Trophoblast cell (in vitro differentiated cells and primary cell): ENCODE data around the gene AP4B1.

Source experiments
- DNase-seq, 2 donors: peaks; one replicate each; pipeline ENCODE4 v3.0.0-alpha.2; 2016
- H2AFZ ChIP-seq: 2 replicates; pipeline ENCODE4 v1.6.1; 2013; ENCODE audit warnings: low read length, moderate library complexity, mild to moderate bottlenecking; ENCODE audit not compliant: insufficient read depth, poor library complexity
- H2AK5ac ChIP-seq: 2 replicates; pipeline ENCODE4 v1.6.1; 2013; ENCODE audit warnings: mild to moderate bottlenecking, low read length
- H2BK120ac ChIP-seq: 2 replicates; pipeline ENCODE4 v1.6.1; 2013; ENCODE audit warnings: low read length, mild to moderate bottlenecking, moderate library complexity; ENCODE audit not compliant: insufficient read depth, poor library complexity
- H2BK12ac ChIP-seq: 2 replicates; pipeline ENCODE4 v1.6.1; 2013; ENCODE audit warnings: mild to moderate bottlenecking, low read length, moderate library complexity
- H2BK5ac ChIP-seq: 2 replicates; pipeline ENCODE4 v1.6.1; 2013; ENCODE audit warnings: low read length, low read depth, moderate library complexity, mild to moderate bottlenecking; ENCODE audit not compliant: poor library complexity
- H3K14ac ChIP-seq: 2 replicates; pipeline ENCODE4 v1.6.1; 2013; ENCODE audit warnings: mild to moderate bottlenecking, low read length
- H3K18ac ChIP-seq: 2 replicates; pipeline ENCODE4 v1.6.1; 2013; ENCODE audit warnings: mild to moderate bottlenecking, low read length
- H3K23ac ChIP-seq: 2 replicates; pipeline ENCODE4 v1.6.1; 2013; ENCODE audit warnings: low read length
- H3K27ac ChIP-seq: 2 replicates; pipeline ENCODE4 v1.5.1; 2013; ENCODE audit warnings: low read depth, mild to moderate bottlenecking, inconsistent platforms, low read length, moderate library complexity
- H3K27me3 ChIP-seq: 2 replicates; pipeline ENCODE4 v1.6.1; 2013; ENCODE audit warnings: inconsistent platforms, mild to moderate bottlenecking, low read length, moderate library complexity; ENCODE audit not compliant: insufficient read depth
- H3K36me3 ChIP-seq, 2 experiments: 1 replicate in 1 of 2; 2 replicates in 1 of 2; pipeline ENCODE4 v1.6.1; 2013; ENCODE audit warnings: low read length in 2 of 2, mild to moderate bottlenecking in 2 of 2, moderate library complexity in 1 of 2; ENCODE audit not compliant: insufficient read depth in 2 of 2, control insufficient read depth in 1 of 2
- H3K4ac ChIP-seq: 2 replicates; pipeline ENCODE4 v1.6.1; 2013; ENCODE audit warnings: low read depth, mild to moderate bottlenecking, low read length, moderate library complexity
- H3K4me1 ChIP-seq, 2 experiments: 1 replicate in 1 of 2; 2 replicates in 1 of 2; pipeline ENCODE4 v1.6.1; 2013; ENCODE audit warnings: low read length in 2 of 2, mild to moderate bottlenecking in 2 of 2, moderate library complexity in 1 of 2; ENCODE audit not compliant: insufficient read depth in 2 of 2, control insufficient read depth in 1 of 2
- H3K4me2 ChIP-seq: 2 replicates; pipeline ENCODE4 v1.6.1; 2013; ENCODE audit warnings: inconsistent platforms, mild to moderate bottlenecking, low read length, moderate library complexity
- H3K4me3 ChIP-seq: 2 replicates; pipeline ENCODE4 v1.5.1; 2013; ENCODE audit warnings: mild to moderate bottlenecking, low read depth, low read length, inconsistent platforms
- H3K79me1 ChIP-seq: one replicate; pipeline ENCODE4 v1.6.1; 2013; ENCODE audit warnings: low read length
- H3K79me2 ChIP-seq: 2 replicates; pipeline ENCODE4 v1.6.1; 2013; ENCODE audit warnings: low read length, mild to moderate bottlenecking; ENCODE audit not compliant: control insufficient read depth, insufficient read depth, poor library complexity
- H3K9ac ChIP-seq: 2 replicates; pipeline ENCODE4 v1.6.1; 2013; ENCODE audit warnings: mild to moderate bottlenecking, low read length
- H3K9me3 ChIP-seq: 2 replicates; pipeline ENCODE4 v1.6.1; 2013; ENCODE audit warnings: low read depth, mild to moderate bottlenecking, control low read depth, inconsistent platforms, low read length; ENCODE audit not compliant: insufficient read depth
- H4K12ac ChIP-seq: 2 replicates; pipeline ENCODE4 v1.6.1; 2013; ENCODE audit warnings: low read depth, mild to moderate bottlenecking, low read length, moderate library complexity
- H4K8ac ChIP-seq: 2 replicates; pipeline ENCODE4 v1.6.1; 2013; ENCODE audit warnings: low read depth, mild to moderate bottlenecking, low read length, moderate library complexity
- H4K91ac ChIP-seq: one replicate; pipeline ENCODE4 v1.6.1; 2013; ENCODE audit warnings: low read depth, mild to moderate bottlenecking, low read length, moderate library complexity
- WGBS: extraction: QIAGEN DNeasy Blood & Tissue Kit; methylation state at CpG from one replicate; pipeline ENCODE4 v1.1.7; 2013; ENCODE audit warnings: missing lambda C conversion rate; ENCODE audit not compliant: insufficient read length, insufficient coverage; ENCODE audit errors: extremely low coverage; 5-methylcytosine and 5-hydroxymethylcytosine counted together

Gene AP4B1

DNA sequence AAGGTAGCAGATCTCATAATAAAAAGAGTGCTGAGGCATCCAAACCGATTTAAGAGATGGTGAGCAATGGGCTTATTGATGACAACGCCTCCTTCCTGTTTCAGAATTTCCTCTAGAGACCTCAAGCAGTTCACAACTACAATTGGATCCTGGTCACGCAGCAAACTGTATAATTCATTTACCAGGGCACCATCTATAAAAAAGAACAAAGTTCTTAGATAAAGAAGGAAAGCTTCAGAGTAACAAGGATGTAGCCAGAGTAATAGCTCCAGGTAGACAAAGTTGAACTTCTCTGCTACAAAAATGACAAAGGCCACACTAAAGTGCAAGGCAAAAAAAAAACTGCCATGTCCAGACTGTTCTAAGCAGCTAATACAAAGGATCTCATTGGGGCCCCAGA, 3.4 kb downstream of the AP4B1 start:
- H3K79me1 ChIP-seq: peaks cover 6% of the 10 kb centered on the region
- H3K79me2 ChIP-seq: peaks cover 7% of the 10 kb centered on the region
- peaks cover 1 to 2% of the 10 kb centered on the region in 2 experiments for H3K4me1 ChIP-seq
- H3K23ac ChIP-seq: no peak overlapping the region
- H3K18ac ChIP-seq: no peak overlapping the region
- H3K14ac ChIP-seq: no peak overlapping the region
- no peak overlapping the region for H3K9ac ChIP-seq
- no peak overlapping the region for H3K27ac ChIP-seq
- H4K8ac ChIP-seq: no peak overlapping the region
- H4K12ac ChIP-seq: no peak overlapping the region
- H2BK5ac ChIP-seq: no peak overlapping the region
- H2BK12ac ChIP-seq: no peak overlapping the region
- DNase-seq: no peak
- no peak overlapping the region for H4K91ac ChIP-seq
- no peaks in the 10 kb centered on the region for H3K9me3 ChIP-seq
- no peak overlapping the region for H2BK120ac ChIP-seq
- H3K4me2 ChIP-seq: no peak overlapping the region
- H2AFZ ChIP-seq: no peak overlapping the region
- H3K4ac ChIP-seq: no peak overlapping the region
- no peaks in the 10 kb centered on the region for H3K27me3 ChIP-seq
- WGBS: no CpG with 5 or more reads among the region's 3 CpGs
- H3K4me3 ChIP-seq: no peak overlapping the region
- H3K36me3 ChIP-seq: peaks cover 0 to 12% of the 10 kb centered on the region in 2 experiments
- H2AK5ac ChIP-seq: no peak overlapping the region

- H3K14ac ChIP-seq: no peak overlapping the region
- no peaks in the 10 kb centered on the region for H3K9me3 ChIP-seq
- H3K79me2 ChIP-seq: no peaks in the 10 kb centered on the region
- H3K36me3 ChIP-seq: peaks cover 2 to 17% of the 10 kb centered on the region in 2 experiments
- DNase-seq: no peak
- no peak overlapping the region for H3K9ac ChIP-seq
- H3K4me2 ChIP-seq: no peak overlapping the region
- no peak overlapping the region for H4K12ac ChIP-seq
- no peak overlapping the region for H4K8ac ChIP-seq
- no peak overlapping the region for H3K23ac ChIP-seq
- H2BK5ac ChIP-seq: no peak overlapping the region
- H3K4me3 ChIP-seq: no peak overlapping the region
- no peak overlapping the region for H4K91ac ChIP-seq
- no peak overlapping the region for H2AK5ac ChIP-seq
- no peak overlapping the region for H2BK12ac ChIP-seq
- H2BK120ac ChIP-seq: no peak overlapping the region
- peaks cover 0 to 2% of the 10 kb centered on the region in 2 experiments for H3K4me1 ChIP-seq
- no peak overlapping the region for H3K4ac ChIP-seq
- no peak overlapping the region for H2AFZ ChIP-seq
- H3K27ac ChIP-seq: no peak overlapping the region
- no peak overlapping the region for H3K18ac ChIP-seq
- no peaks in the 10 kb centered on the region for H3K27me3 ChIP-seq
- no peaks in the 10 kb centered on the region for H3K79me1 ChIP-seq
Observed at GRCh38 chr1:113899111-113899510, 5.5 kb downstream of the AP4B1 start.

DNA sequence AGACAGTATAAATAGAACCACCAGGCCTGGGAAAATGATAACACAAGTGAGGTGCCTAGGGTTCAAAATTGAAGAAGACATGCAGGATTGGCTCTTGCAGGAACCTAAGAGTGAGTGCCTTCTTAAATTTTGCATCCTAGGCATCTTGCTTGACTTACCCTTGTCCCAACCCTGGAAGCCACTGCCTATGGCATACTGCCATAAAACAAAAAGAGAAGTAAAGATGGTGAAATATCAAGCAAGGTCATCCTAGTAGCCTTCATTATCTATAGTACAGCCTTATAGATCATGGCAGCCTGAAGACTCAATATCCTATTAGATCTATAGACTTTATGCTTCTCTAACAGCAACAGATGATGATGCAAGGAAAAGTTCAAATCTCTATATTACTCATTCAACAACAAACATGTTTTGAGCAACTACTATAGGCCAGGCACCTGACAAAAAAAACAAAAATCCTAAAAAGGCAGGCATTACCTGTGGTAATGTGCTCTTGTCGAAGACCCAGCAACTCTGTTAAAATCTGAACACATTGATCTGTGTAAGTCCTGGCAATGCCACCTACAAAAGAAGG, 6.3 kb downstream of the AP4B1 start:
- Histone ChIP-seq H2BK12ac (no peak overlapping the region), H3K36me3 (peaks cover 2 to 17% of the 10 kb centered on the region in 2 experiments), H3K23ac (no peak overlapping the region), H3K79me1 (no peaks in the 10 kb centered on the region), H3K9ac (no peak overlapping the region), H3K4me2 (no peak overlapping the region), H3K18ac (no peak overlapping the region), H2BK120ac (no peak overlapping the region), H3K27me3 (no peaks in the 10 kb centered on the region), H3K14ac (no peak overlapping the region), H3K27ac (no peak overlapping the region), H3K9me3 (no peaks in the 10 kb centered on the region), H4K91ac (no peak overlapping the region), H3K4me1 (no peaks in the 10 kb centered on the region), H4K12ac (no peak overlapping the region), H3K4me3 (no peak overlapping the region), H3K79me2 (no peaks in the 10 kb centered on the region), H2BK5ac (no peak overlapping the region), H2AFZ (no peak overlapping the region), H3K4ac (no peak overlapping the region), H4K8ac (no peak overlapping the region), H2AK5ac (no peak overlapping the region)
- no peak for DNase-seq
- no CpG with 5 or more reads among the region's 1 CpG for WGBS

GRCh38 chr1:113895961-113896360, 8.6 kb downstream of the AP4B1 start:
- no peak overlapping the region for H4K8ac ChIP-seq
- H3K18ac ChIP-seq: no peak overlapping the region
- no peak overlapping the region for H4K12ac ChIP-seq
- H3K36me3 ChIP-seq: peaks cover 2 to 13% of the 10 kb centered on the region in 2 experiments
- H3K79me2 ChIP-seq: no peaks in the 10 kb centered on the region
- no peak overlapping the region for H3K14ac ChIP-seq
- H3K27ac ChIP-seq: no peak overlapping the region
- no peak overlapping the region for H3K9ac ChIP-seq
- H3K4me1 ChIP-seq: no peaks in the 10 kb centered on the region
- no peak overlapping the region for H2BK120ac ChIP-seq
- no peak overlapping the region for H2AFZ ChIP-seq
- no peak overlapping the region for H3K4ac ChIP-seq
- H3K9me3 ChIP-seq: no peaks in the 10 kb centered on the region
- no peak overlapping the region for H2AK5ac ChIP-seq
- no peak overlapping the region for H4K91ac ChIP-seq
- H3K4me3 ChIP-seq: no peak overlapping the region
- H2BK5ac ChIP-seq: no peak overlapping the region
- no peak for DNase-seq
- H3K23ac ChIP-seq: no peak overlapping the region
- H3K4me2 ChIP-seq: no peak overlapping the region
- no peak overlapping the region for H2BK12ac ChIP-seq
- no peaks in the 10 kb centered on the region for H3K79me1 ChIP-seq
- WGBS: no CpG with 5 or more reads among the region's 8 CpGs
- H3K27me3 ChIP-seq: no peaks in the 10 kb centered on the region
